ENCODE measurements around the gene ERGIC3.
A peak's percentile ranks its signal among the peaks of the same experiment; 100 is the strongest.

DNA sequence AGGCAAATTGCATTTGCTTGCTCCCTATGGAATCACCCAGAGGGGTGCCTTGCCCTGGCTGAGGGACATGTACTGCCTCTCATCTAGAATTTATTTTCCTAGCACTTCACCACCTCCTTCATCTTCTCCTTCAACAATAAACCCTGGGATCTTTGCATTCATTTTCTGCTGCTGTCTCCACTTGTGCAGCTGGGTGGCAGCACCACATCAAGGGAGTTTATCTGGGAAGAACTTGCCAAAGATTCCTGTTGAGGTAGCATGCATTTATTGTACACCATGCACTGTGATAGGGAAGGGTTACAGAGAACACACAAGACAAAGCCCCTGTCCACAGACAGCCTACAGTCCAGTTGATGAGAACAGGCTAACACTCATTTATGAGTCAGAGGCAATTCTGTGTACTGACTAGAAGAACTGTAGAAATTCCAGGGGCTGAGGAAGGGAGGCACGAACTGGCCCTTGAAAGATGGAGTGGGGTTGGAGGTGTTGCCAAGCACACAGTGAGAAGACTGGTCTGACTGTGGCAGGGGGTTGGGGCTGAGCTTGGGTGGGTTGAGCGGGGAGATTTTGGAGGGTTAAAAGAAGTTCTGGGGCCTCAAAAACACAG is 30.0 kb upstream of the ERGIC3 start:
- no peak for TF ChIP-seq EP300 (IDR thresholded peaks at IDR 0.05; ENCODE audit: borderline replicate concordance)
- TF ChIP-seq, protein P1, sequence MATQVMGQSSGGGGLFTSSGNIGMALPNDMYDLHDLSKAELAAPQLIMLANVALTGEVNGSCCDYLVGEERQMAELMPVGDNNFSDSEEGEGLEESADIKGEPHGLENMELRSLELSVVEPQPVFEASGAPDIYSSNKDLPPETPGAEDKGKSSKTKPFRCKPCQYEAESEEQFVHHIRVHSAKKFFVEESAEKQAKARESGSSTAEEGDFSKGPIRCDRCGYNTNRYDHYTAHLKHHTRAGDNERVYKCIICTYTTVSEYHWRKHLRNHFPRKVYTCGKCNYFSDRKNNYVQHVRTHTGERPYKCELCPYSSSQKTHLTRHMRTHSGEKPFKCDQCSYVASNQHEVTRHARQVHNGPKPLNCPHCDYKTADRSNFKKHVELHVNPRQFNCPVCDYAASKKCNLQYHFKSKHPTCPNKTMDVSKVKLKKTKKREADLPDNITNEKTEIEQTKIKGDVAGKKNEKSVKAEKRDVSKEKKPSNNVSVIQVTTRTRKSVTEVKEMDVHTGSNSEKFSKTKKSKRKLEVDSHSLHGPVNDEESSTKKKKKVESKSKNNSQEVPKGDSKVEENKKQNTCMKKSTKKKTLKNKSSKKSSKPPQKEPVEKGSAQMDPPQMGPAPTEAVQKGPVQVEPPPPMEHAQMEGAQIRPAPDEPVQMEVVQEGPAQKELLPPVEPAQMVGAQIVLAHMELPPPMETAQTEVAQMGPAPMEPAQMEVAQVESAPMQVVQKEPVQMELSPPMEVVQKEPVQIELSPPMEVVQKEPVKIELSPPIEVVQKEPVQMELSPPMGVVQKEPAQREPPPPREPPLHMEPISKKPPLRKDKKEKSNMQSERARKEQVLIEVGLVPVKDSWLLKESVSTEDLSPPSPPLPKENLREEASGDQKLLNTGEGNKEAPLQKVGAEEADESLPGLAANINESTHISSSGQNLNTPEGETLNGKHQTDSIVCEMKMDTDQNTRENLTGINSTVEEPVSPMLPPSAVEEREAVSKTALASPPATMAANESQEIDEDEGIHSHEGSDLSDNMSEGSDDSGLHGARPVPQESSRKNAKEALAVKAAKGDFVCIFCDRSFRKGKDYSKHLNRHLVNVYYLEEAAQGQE (IDR thresholded peaks at IDR 0.05; ENCODE audit: low read depth): no peak
- TF ChIP-seq TAF1 (IDR thresholded peaks at IDR 0.05; ENCODE audit: low read depth): no peak
- peak; percentile 81 for TF ChIP-seq RAD21 (IDR thresholded peaks at IDR 0.05; ENCODE audit: low read depth)
- no peak for TF ChIP-seq YY1 (IDR thresholded peaks at IDR 0.05; ENCODE audit: low read depth)
- no peak for TF ChIP-seq EGR1 (IDR thresholded peaks at IDR 0.05)
- TF ChIP-seq ZBTB7A (IDR thresholded peaks at IDR 0.05; ENCODE audit: low read depth): no peak
- TF ChIP-seq NFIC (IDR thresholded peaks at IDR 0.05): no peak
- TF ChIP-seq, protein P2, sequence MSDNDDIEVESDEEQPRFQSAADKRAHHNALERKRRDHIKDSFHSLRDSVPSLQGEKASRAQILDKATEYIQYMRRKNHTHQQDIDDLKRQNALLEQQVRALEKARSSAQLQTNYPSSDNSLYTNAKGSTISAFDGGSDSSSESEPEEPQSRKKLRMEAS (IDR thresholded peaks at IDR 0.05): no peak
- TF ChIP-seq TCF12 (IDR thresholded peaks at IDR 0.05; ENCODE audit: low read depth): no peak
- no peak for TF ChIP-seq FOXM1 (IDR thresholded peaks at IDR 0.05; ENCODE audit: borderline replicate concordance, low read depth)
- TF ChIP-seq, protein P3, sequence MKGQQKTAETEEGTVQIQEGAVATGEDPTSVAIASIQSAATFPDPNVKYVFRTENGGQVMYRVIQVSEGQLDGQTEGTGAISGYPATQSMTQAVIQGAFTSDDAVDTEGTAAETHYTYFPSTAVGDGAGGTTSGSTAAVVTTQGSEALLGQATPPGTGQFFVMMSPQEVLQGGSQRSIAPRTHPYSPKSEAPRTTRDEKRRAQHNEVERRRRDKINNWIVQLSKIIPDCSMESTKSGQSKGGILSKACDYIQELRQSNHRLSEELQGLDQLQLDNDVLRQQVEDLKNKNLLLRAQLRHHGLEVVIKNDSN (IDR thresholded peaks at IDR 0.05): no peak
- no peak for TF ChIP-seq TEAD4 (IDR thresholded peaks at IDR 0.05)
- no peak for TF ChIP-seq CEBPB (IDR thresholded peaks at IDR 0.05)
